ENCODE results near the gene DLST.

DNA sequence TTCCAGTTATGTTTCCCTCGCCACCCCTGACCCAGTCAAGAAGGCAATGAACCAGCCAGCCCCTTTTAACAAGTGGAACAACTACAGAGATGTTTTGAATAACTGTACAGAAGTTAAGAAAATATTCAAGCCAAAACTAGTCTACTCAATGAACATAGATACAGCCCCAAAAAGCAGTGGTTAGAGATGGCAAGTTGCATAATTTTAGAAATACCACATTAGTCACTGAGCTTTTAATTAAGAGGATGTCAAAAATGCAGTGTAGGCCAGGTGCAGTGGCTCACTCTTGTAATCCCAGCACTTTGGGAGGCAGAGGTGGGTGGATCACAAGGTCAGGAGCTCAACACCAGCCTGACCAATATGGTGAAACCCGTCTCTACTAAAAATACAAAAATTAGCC, 32.9 kb upstream of the DLST start:
- TF ChIP-seq, protein P1, sequence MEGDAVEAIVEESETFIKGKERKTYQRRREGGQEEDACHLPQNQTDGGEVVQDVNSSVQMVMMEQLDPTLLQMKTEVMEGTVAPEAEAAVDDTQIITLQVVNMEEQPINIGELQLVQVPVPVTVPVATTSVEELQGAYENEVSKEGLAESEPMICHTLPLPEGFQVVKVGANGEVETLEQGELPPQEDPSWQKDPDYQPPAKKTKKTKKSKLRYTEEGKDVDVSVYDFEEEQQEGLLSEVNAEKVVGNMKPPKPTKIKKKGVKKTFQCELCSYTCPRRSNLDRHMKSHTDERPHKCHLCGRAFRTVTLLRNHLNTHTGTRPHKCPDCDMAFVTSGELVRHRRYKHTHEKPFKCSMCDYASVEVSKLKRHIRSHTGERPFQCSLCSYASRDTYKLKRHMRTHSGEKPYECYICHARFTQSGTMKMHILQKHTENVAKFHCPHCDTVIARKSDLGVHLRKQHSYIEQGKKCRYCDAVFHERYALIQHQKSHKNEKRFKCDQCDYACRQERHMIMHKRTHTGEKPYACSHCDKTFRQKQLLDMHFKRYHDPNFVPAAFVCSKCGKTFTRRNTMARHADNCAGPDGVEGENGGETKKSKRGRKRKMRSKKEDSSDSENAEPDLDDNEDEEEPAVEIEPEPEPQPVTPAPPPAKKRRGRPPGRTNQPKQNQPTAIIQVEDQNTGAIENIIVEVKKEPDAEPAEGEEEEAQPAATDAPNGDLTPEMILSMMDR (IDR thresholded peaks at IDR 0.05; ENCODE audit: low read length): no peak
- TF ChIP-seq EZH2 (IDR thresholded peaks at IDR 0.05; ENCODE audit: borderline replicate concordance, low read length): no peak

Measured in OCI-LY1 (cell line).